ENCODE results near the gene KIRREL3.

DNA sequence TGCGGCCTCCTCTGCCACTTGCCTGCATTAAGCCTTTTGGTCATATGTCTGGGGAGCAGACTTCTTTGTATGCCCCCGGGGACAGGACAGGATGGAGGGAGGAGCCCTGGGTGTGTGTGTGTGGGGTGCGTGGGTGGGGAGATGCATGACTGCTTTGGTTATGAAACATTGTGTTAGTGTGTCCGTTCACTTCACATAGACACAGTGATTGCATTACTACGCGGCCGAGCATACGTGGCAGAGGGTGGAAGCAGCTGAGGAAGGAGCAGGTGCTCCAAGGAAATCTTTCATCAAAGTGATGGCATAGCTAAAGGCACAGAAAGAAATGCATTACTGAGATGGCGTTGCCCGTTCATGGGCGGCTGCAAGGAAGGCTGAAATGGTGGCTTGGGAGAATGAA lies 384.7 kb downstream of the KIRREL3 start:
- TF ChIP-seq, protein P1, sequence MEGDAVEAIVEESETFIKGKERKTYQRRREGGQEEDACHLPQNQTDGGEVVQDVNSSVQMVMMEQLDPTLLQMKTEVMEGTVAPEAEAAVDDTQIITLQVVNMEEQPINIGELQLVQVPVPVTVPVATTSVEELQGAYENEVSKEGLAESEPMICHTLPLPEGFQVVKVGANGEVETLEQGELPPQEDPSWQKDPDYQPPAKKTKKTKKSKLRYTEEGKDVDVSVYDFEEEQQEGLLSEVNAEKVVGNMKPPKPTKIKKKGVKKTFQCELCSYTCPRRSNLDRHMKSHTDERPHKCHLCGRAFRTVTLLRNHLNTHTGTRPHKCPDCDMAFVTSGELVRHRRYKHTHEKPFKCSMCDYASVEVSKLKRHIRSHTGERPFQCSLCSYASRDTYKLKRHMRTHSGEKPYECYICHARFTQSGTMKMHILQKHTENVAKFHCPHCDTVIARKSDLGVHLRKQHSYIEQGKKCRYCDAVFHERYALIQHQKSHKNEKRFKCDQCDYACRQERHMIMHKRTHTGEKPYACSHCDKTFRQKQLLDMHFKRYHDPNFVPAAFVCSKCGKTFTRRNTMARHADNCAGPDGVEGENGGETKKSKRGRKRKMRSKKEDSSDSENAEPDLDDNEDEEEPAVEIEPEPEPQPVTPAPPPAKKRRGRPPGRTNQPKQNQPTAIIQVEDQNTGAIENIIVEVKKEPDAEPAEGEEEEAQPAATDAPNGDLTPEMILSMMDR (IDR thresholded peaks at IDR 0.05; ENCODE audit: insufficient read depth, low read length, poor library complexity, severe bottlenecking): no peak
- no peak for TF ChIP-seq EZH2phosphoT487 (conservative IDR thresholded peaks at IDR 0.05; ENCODE audit: low read length)

All from SU-DHL-6 (cell line).